ENCODE results near the gene MIPOL1.
"Not testable (repeated sequence)": the region's sequence is repeated elsewhere in the genome, so short reads cannot be mapped to it uniquely, and the experiment has no call there.

Gene MIPOL1

GRCh38 chr14:37187840-37188577 lies 9.7 kb upstream of the MIPOL1 start:
- DNase-seq, result not testable (repeated sequence)

GRCh38 chr14:37189733-37190132 lies 8.0 kb upstream of the MIPOL1 start:
- DNase-seq, result not testable (repeated sequence)

GRCh38 chr14:37194698-37195097 lies 3.0 kb upstream of the MIPOL1 start:
- no peak for DNase-seq

- DNase-seq, result no peak
Observed at GRCh38 chr14:37195327-37195726, 2.4 kb upstream of the MIPOL1 start.

- DNase-seq, result no peak
Observed at GRCh38 chr14:37196604-37197420, 925 bp upstream of the MIPOL1 start.

GRCh38 chr14:37198273-37198598 lies 499 bp downstream of the MIPOL1 start:
- no peak for DNase-seq

- no peak for DNase-seq
Observed at GRCh38 chr14:37198907-37199306, 1.2 kb downstream of the MIPOL1 start.

GRCh38 chr14:37201724-37202123 lies 4.0 kb downstream of the MIPOL1 start:
- no peak for DNase-seq

- DNase-seq, result no peak
Observed at GRCh38 chr14:37202265-37202664, 4.5 kb downstream of the MIPOL1 start.

- no peak for DNase-seq
Observed at GRCh38 chr14:37202812-37203211, 5.1 kb downstream of the MIPOL1 start.

GRCh38 chr14:37203423-37203822 lies 5.7 kb downstream of the MIPOL1 start:
- DNase-seq, result no peak

- not testable (repeated sequence) for DNase-seq
Observed at GRCh38 chr14:37205623-37206605, 8.2 kb downstream of the MIPOL1 start.

- DNase-seq, result not testable (repeated sequence)
Observed at GRCh38 chr14:37209617-37210016, 11.9 kb downstream of the MIPOL1 start.

GRCh38 chr14:37210448-37210847 lies 12.7 kb downstream of the MIPOL1 start:
- DNase-seq, result no peak

- no peak for DNase-seq
Observed at GRCh38 chr14:37213016-37213415, 15.3 kb downstream of the MIPOL1 start.

GRCh38 chr14:37215345-37215744 lies 17.6 kb downstream of the MIPOL1 start:
- DNase-seq, result no peak

- no peak for DNase-seq
Observed at GRCh38 chr14:37221073-37221472, 23.3 kb downstream of the MIPOL1 start.

- DNase-seq, result no peak
Observed at GRCh38 chr14:37223947-37224474, 26.3 kb downstream of the MIPOL1 start.

- DNase-seq, result not testable (repeated sequence)
Observed at GRCh38 chr14:37225668-37226067, 27.9 kb downstream of the MIPOL1 start.

GRCh38 chr14:37230551-37231194 lies 32.9 kb downstream of the MIPOL1 start:
- peak; percentile 79 for DNase-seq

GRCh38 chr14:37232907-37233481 lies 35.3 kb downstream of the MIPOL1 start:
- DNase-seq, result peak; percentile 56

GRCh38 chr14:37234222-37234621 lies 36.5 kb downstream of the MIPOL1 start:
- DNase-seq, result no peak
